Measurements from ENCODE around the gene PLCH1.

DNA sequence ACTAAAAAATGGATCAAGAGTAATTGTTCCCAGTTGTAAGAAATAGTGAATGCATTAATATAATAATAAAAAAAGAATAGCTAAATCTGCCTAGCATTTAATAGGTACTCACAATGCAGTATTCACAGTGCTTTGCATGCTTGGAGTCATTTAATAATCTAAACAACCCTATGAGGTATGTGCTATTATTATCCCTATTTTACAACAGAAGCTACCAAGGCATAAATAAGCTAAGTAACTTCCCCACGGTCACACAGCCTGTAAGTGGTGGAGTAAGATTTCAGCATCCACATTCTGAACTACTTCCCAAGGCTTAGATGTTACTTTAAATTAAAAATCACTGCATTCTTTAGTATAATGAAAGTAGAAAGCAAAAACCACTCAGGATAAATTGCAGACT lies 102.9 kb downstream of the PLCH1 start:
- TF ChIP-seq, protein P1, sequence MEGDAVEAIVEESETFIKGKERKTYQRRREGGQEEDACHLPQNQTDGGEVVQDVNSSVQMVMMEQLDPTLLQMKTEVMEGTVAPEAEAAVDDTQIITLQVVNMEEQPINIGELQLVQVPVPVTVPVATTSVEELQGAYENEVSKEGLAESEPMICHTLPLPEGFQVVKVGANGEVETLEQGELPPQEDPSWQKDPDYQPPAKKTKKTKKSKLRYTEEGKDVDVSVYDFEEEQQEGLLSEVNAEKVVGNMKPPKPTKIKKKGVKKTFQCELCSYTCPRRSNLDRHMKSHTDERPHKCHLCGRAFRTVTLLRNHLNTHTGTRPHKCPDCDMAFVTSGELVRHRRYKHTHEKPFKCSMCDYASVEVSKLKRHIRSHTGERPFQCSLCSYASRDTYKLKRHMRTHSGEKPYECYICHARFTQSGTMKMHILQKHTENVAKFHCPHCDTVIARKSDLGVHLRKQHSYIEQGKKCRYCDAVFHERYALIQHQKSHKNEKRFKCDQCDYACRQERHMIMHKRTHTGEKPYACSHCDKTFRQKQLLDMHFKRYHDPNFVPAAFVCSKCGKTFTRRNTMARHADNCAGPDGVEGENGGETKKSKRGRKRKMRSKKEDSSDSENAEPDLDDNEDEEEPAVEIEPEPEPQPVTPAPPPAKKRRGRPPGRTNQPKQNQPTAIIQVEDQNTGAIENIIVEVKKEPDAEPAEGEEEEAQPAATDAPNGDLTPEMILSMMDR (IDR thresholded peaks at IDR 0.05; ENCODE audit: low read depth, low read length, poor library complexity, severe bottlenecking) = no peak
- no peak for TF ChIP-seq EZH2phosphoT487 (IDR thresholded peaks at IDR 0.05; ENCODE audit: borderline replicate concordance, low read length)
